Large intestine (tissue), 3 donors: ENCODE measurements around the gene TAC4. TPM values are rescaled to one million over a fixed set of nuclear protein-coding genes. Genes with fewer than 3 reads are reported as not detected.

Experiments used
- DNase-seq, 2 donors: peaks; one replicate each; pipeline versions ENCODE4 v3.0.0 to v3.0.0-alpha.2; 2013
- H3K27ac ChIP-seq: one replicate; pipeline ENCODE4 v1.5.1; 2013; ENCODE audit warnings: low read length
- H3K27me3 ChIP-seq: 2 replicates; pipeline ENCODE4 v1.6.1; 2013; ENCODE audit warnings: low read length; ENCODE audit not compliant: control insufficient read depth, insufficient read depth
- H3K36me3 ChIP-seq: 2 replicates; pipeline ENCODE4 v1.6.1; 2013; ENCODE audit warnings: low read length; ENCODE audit not compliant: control insufficient read depth, insufficient read depth
- H3K4me1 ChIP-seq: one replicate; pipeline ENCODE4 v1.6.1; 2013; ENCODE audit warnings: low read length; ENCODE audit not compliant: control insufficient read depth, insufficient read depth
- H3K4me3 ChIP-seq: one replicate; pipeline ENCODE4 v1.5.1; 2013; ENCODE audit warnings: low read length
- H3K9me3 ChIP-seq: one replicate; pipeline ENCODE4 v1.6.1; 2013; ENCODE audit warnings: mild to moderate bottlenecking, low read depth, low read length, moderate library complexity; ENCODE audit not compliant: control insufficient read depth
- WGBS: methylation state at CpG from one replicate; pipeline ENCODE4 v1.1.5; 2013; ENCODE audit warnings: low lambda C conversion rate; ENCODE audit not compliant: insufficient coverage; 5-methylcytosine and 5-hydroxymethylcytosine counted together
- polyA plus RNA-seq: library from polyadenylated mRNA; unstranded; fragments of 120-200 nt; gene quantifications from one replicate; pipeline ENCODE4 v1.2.1, GENCODE V29; 2013

TAC4 gene
- polyA plus RNA-seq, 1 donor = 0.39 TPM

GRCh38 chr17:49873466-49873865 is 25.6 kb upstream of the TAC4 start:
- no peaks in the 10 kb centered on the region for H3K4me1 ChIP-seq
- peaks cover 20% of the 10 kb centered on the region for H3K27me3 ChIP-seq
- H3K4me3 ChIP-seq = no peak overlapping the region
- H3K9me3 ChIP-seq = no peaks in the 10 kb centered on the region
- no CpG with 5 or more reads among the region's 6 CpGs for WGBS
- H3K27ac ChIP-seq = no peak overlapping the region
- no peak for DNase-seq
- no peaks in the 10 kb centered on the region for H3K36me3 ChIP-seq

- Histone ChIP-seq H3K36me3 (no peaks in the 10 kb centered on the region), H3K4me1 (no peaks in the 10 kb centered on the region), H3K27ac (no peak overlapping the region), H3K9me3 (no peaks in the 10 kb centered on the region), H3K27me3 (peaks cover 19% of the 10 kb centered on the region), H3K4me3 (no peak overlapping the region)
- DNase-seq = no peak
- no CpG with 5 or more reads among the region's 6 CpGs for WGBS
Measured at GRCh38 chr17:49872754-49873377, 25.0 kb upstream of the TAC4 start.

- H3K27me3 ChIP-seq = peaks cover 9% of the 10 kb centered on the region
- no CpG with 5 or more reads among the region's 7 CpGs for WGBS
- no peak for DNase-seq
Measured at GRCh38 chr17:49871211-49871610, 23.3 kb upstream of the TAC4 start.

GRCh38 chr17:49870298-49870697 is 22.4 kb upstream of the TAC4 start:
- DNase-seq = no peak
- H3K4me1 ChIP-seq = no peaks in the 10 kb centered on the region
- H3K36me3 ChIP-seq = no peaks in the 10 kb centered on the region
- no peak overlapping the region for H3K27ac ChIP-seq
- WGBS = no CpG with 5 or more reads among the region's 11 CpGs
- no peak overlapping the region for H3K4me3 ChIP-seq
- H3K9me3 ChIP-seq = no peaks in the 10 kb centered on the region
- peaks cover 3% of the 10 kb centered on the region for H3K27me3 ChIP-seq

More at GRCh38 chr17:49871211-49871610, 23.3 kb upstream of the TAC4 start:
- Histone ChIP-seq H3K27ac (no peak overlapping the region), H3K9me3 (no peaks in the 10 kb centered on the region), H3K36me3 (no peaks in the 10 kb centered on the region), H3K4me3 (no peak overlapping the region), H3K4me1 (no peaks in the 10 kb centered on the region)

GRCh38 chr17:49869038-49869374 is 21.1 kb upstream of the TAC4 start:
- Histone ChIP-seq H3K4me1 (no peaks in the 10 kb centered on the region), H3K27me3 (no peaks in the 10 kb centered on the region), H3K36me3 (no peaks in the 10 kb centered on the region), H3K9me3 (no peaks in the 10 kb centered on the region), H3K4me3 (no peak overlapping the region), H3K27ac (no peak overlapping the region)
- no peak for DNase-seq
- no CpG with 5 or more reads among the region's 1 CpG for WGBS

- Histone ChIP-seq H3K9me3 (no peaks in the 10 kb centered on the region), H3K4me3 (no peak overlapping the region), H3K4me1 (no peaks in the 10 kb centered on the region), H3K36me3 (no peaks in the 10 kb centered on the region), H3K27ac (no peak overlapping the region), H3K27me3 (peaks cover 10% of the 10 kb centered on the region)
- DNase-seq = no peak
- WGBS = 100% methylated on average over 1 of the region's 3 CpGs
Measured at GRCh38 chr17:49866882-49867413, 19.1 kb upstream of the TAC4 start.

GRCh38 chr17:49866019-49866380 is 18.1 kb upstream of the TAC4 start:
- Histone ChIP-seq H3K36me3 (no peaks in the 10 kb centered on the region), H3K4me1 (peaks cover 4% of the 10 kb centered on the region), H3K9me3 (no peaks in the 10 kb centered on the region), H3K27ac (no peak overlapping the region), H3K27me3 (peaks cover 10% of the 10 kb centered on the region), H3K4me3 (no peak overlapping the region)
- no CpG with 5 or more reads among the region's 1 CpG for WGBS
- no peak for DNase-seq

GRCh38 chr17:49862781-49863331 is 15.0 kb upstream of the TAC4 start:
- H3K9me3 ChIP-seq = no peaks in the 10 kb centered on the region
- H3K27me3 ChIP-seq = peaks cover 10% of the 10 kb centered on the region
- peaks cover 4% of the 10 kb centered on the region for H3K4me1 ChIP-seq
- H3K27ac ChIP-seq = no peak overlapping the region
- no peak for DNase-seq
- no peaks in the 10 kb centered on the region for H3K36me3 ChIP-seq
- H3K4me3 ChIP-seq = no peak overlapping the region
- WGBS = 93% methylated on average over 2 of the region's 17 CpGs

GRCh38 chr17:49861150-49861884 is 13.4 kb upstream of the TAC4 start:
- peaks cover 4% of the 10 kb centered on the region for H3K4me1 ChIP-seq
- no peaks in the 10 kb centered on the region for H3K9me3 ChIP-seq
- no peak overlapping the region for H3K27ac ChIP-seq
- H3K4me3 ChIP-seq = no peak overlapping the region
- no peaks in the 10 kb centered on the region for H3K36me3 ChIP-seq
- 0% methylated on average over 1 of the region's 16 CpGs for WGBS
- DNase-seq = peak; percentile 65 to 67
- H3K27me3 ChIP-seq = peaks cover 10% of the 10 kb centered on the region

GRCh38 chr17:49859991-49860953 is 12.4 kb upstream of the TAC4 start:
- Histone ChIP-seq H3K27ac (no peak overlapping the region), H3K4me1 (peaks cover 4% of the 10 kb centered on the region), H3K4me3 (no peak overlapping the region), H3K9me3 (no peaks in the 10 kb centered on the region), H3K27me3 (peaks cover 12% of the 10 kb centered on the region), H3K36me3 (no peaks in the 10 kb centered on the region)
- no CpG with 5 or more reads among the region's 20 CpGs for WGBS
- DNase-seq = no peak
